DND-41 (cell line): ENCODE data around the gene FAM219A.

Experiments used
- ATAC-seq: fragments of 200-7000 bp; cut with Tn5 transposase; 3 replicates; pipeline ENCODE4 v1.9.1; 2021; ENCODE audit warnings: low read depth; ENCODE audit not compliant: insufficient read depth
- DNase-seq: peaks from one replicate; pipeline ENCODE4 v3.0.0-alpha.2; 2020
- H2AFZ ChIP-seq: 2 replicates; pipeline ENCODE4 v1.6.0; 2012; ENCODE audit warnings: low read depth, low read length
- H3K27ac ChIP-seq: 2 replicates; pipeline ENCODE4 v1.5.1; 2012; ENCODE audit warnings: low read length, inconsistent platforms
- H3K27me3 ChIP-seq: fragments of 200-600 bp; sonication (generic); 2 replicates; pipeline ENCODE4 v1.6.0; 2012; ENCODE audit warnings: low read length, mild to moderate bottlenecking, inconsistent platforms; ENCODE audit not compliant: insufficient read depth, poor library complexity
- H3K36me3 ChIP-seq: 2 replicates; pipeline ENCODE4 v1.5.1; 2012; ENCODE audit warnings: low read length, inconsistent platforms; ENCODE audit not compliant: insufficient read depth
- H3K4me1 ChIP-seq: 2 replicates; pipeline ENCODE4 v1.5.1; 2012; ENCODE audit warnings: mild to moderate bottlenecking, low read length; ENCODE audit not compliant: insufficient read depth
- H3K4me2 ChIP-seq: 2 replicates; pipeline ENCODE4 v1.6.0; 2012; ENCODE audit warnings: mild to moderate bottlenecking, moderate library complexity, low read length, inconsistent platforms; ENCODE audit not compliant: insufficient read depth
- H3K4me3 ChIP-seq, 2 experiments: fragments of 200-600 bp in 1 of 2; shearing (Covaris generic) in 1 of 2; 2 replicates each; pipeline ENCODE4 v1.5.1; 2012 to 2016; ENCODE audit warnings: inconsistent platforms in 2 of 2, low read length in 2 of 2, mild to moderate bottlenecking in 2 of 2, low read depth in 1 of 2, moderate library complexity in 1 of 2
- H3K79me2 ChIP-seq: 2 replicates; pipeline ENCODE4 v1.6.0; 2012; ENCODE audit warnings: low read length, inconsistent platforms; ENCODE audit not compliant: insufficient read depth
- H3K9ac ChIP-seq: 2 replicates; pipeline ENCODE4 v1.6.0; 2012; ENCODE audit warnings: low read depth, mild to moderate bottlenecking, inconsistent platforms, low read length, moderate library complexity
- H3K9me3 ChIP-seq: 2 replicates; pipeline ENCODE4 v1.5.1; 2012; ENCODE audit warnings: low read length, moderate library complexity, mild to moderate bottlenecking, inconsistent platforms; ENCODE audit not compliant: insufficient read depth, severe bottlenecking
- H4K20me1 ChIP-seq: 2 replicates; pipeline ENCODE4 v1.6.0; 2012; ENCODE audit warnings: low read length; ENCODE audit not compliant: insufficient read depth
- CTCF ChIP-seq: IDR thresholded peaks from 2 replicates; pipeline ENCODE4 v1.5.1; 2012; ENCODE audit warnings: borderline replicate concordance, low read length, moderate library complexity, mild to moderate bottlenecking; ENCODE audit not compliant: poor library complexity, severe bottlenecking; ENCODE audit errors: extremely low read depth
- EZH2 ChIP-seq: IDR thresholded peaks from 3 replicates; pipeline ENCODE4 v1.6.1; 2012; ENCODE audit warnings: borderline replicate concordance, low read depth, mild to moderate bottlenecking, moderate library complexity, low read length, inconsistent platforms; ENCODE audit not compliant: severe bottlenecking

FAM219A gene

GRCh38 chr9:34446468-34446891 is 11.9 kb downstream of the FAM219A start:
- H3K27ac ChIP-seq = no peak overlapping the region
- peaks cover under 1% of the 10 kb centered on the region; the same call in 1 of the 2 replicates for H3K4me1 ChIP-seq
- peaks cover 34% of the 10 kb centered on the region; the same call in 1 of the 2 replicates for H4K20me1 ChIP-seq
- H3K4me3 ChIP-seq = no peak overlapping the region
- TF ChIP-seq EZH2 (no peak), CTCF (no peak)
- no peaks in the 10 kb centered on the region for H3K27me3 ChIP-seq
- no peak overlapping the region for H2AFZ ChIP-seq
- no peaks in the 10 kb centered on the region for H3K9me3 ChIP-seq
- no peak for ATAC-seq
- H3K36me3 ChIP-seq = no peaks in the 10 kb centered on the region
- H3K9ac ChIP-seq = no peak overlapping the region
- H3K4me2 ChIP-seq = no peak overlapping the region
- no peak for DNase-seq
- H3K79me2 ChIP-seq = peaks cover 9% of the 10 kb centered on the region; the same call in 1 of the 2 replicates

GRCh38 chr9:34443976-34444375 is 14.4 kb downstream of the FAM219A start:
- Histone ChIP-seq H3K9me3 (no peaks in the 10 kb centered on the region), H3K4me2 (no peak overlapping the region)
- TF ChIP-seq EZH2 (no peak), CTCF (no peak)

GRCh38 chr9:34443533-34443932 is 14.8 kb downstream of the FAM219A start:
- ATAC-seq (no peak), DNase-seq (no peak)
- H3K9ac ChIP-seq = no peak overlapping the region
- H4K20me1 ChIP-seq = peaks cover 42% of the 10 kb centered on the region; the same call in 1 of the 2 replicates
- H3K36me3 ChIP-seq = no peaks in the 10 kb centered on the region
- no peak overlapping the region for H2AFZ ChIP-seq
- peaks cover 7% of the 10 kb centered on the region for H3K4me1 ChIP-seq
- H3K79me2 ChIP-seq = peaks cover 2% of the 10 kb centered on the region; the same call in 1 of the 2 replicates
- TF ChIP-seq CTCF (no peak), EZH2 (no peak)
- no peak overlapping the region for H3K4me3 ChIP-seq
- no peaks in the 10 kb centered on the region for H3K27me3 ChIP-seq
- H3K4me2 ChIP-seq = no peak overlapping the region
- H3K9me3 ChIP-seq = no peaks in the 10 kb centered on the region
- H3K27ac ChIP-seq = no peak overlapping the region

More at GRCh38 chr9:34443976-34444375, 14.4 kb downstream of the FAM219A start:
- Histone ChIP-seq H3K27me3 (no peaks in the 10 kb centered on the region), H3K79me2 (peaks cover 4% of the 10 kb centered on the region; the same call in 1 of the 2 replicates), H2AFZ (no peak overlapping the region), H3K4me1 (peaks cover 7% of the 10 kb centered on the region), H3K27ac (no peak overlapping the region), H3K4me3 (no peak overlapping the region), H3K36me3 (no peaks in the 10 kb centered on the region), H4K20me1 (peaks cover 44% of the 10 kb centered on the region; the same call in 1 of the 2 replicates), H3K9ac (no peak overlapping the region)
- DNase-seq (no peak), ATAC-seq (no peak)
